HAP-1 (cell line): ENCODE data around the gene GAS7.
"Not testable (repeated sequence)": the region's sequence is repeated elsewhere in the genome, so short reads cannot be mapped to it uniquely, and the experiment has no call there.

Source experiments
- DNase-seq, 2 experiments: peaks; one replicate each; pipeline ENCODE4 v3.0.0-alpha.2; 2016 to 2020; ENCODE audit warnings: low spot score in 2 of 2
- H3K27me3 ChIP-seq: fragments of 250-450 bp; sonication (Bioruptor Pico); 2 replicates; pipeline ENCODE4 v1.5.1; 2020; ENCODE audit warnings: low read depth, mild to moderate bottlenecking, moderate library complexity
- H3K36me3 ChIP-seq: fragments of 250-450 bp; sonication (Bioruptor Pico); replicated peaks from 2 replicates; pipeline ENCODE4 v1.5.1; 2020; ENCODE audit warnings: mild to moderate bottlenecking
- H3K4me1 ChIP-seq: fragments of 250-450 bp; sonication (Bioruptor Pico); 2 replicates; pipeline ENCODE4 v1.5.1; 2020; ENCODE audit warnings: mild to moderate bottlenecking
- H3K4me3 ChIP-seq: fragments of 250-450 bp; sonication (Bioruptor Pico); 2 replicates; pipeline ENCODE4 v1.5.1; 2020; ENCODE audit warnings: mild to moderate bottlenecking, moderate library complexity
- H3K9me3 ChIP-seq: fragments of 250-450 bp; sonication (Bioruptor Pico); 2 replicates; pipeline ENCODE4 v1.5.1; 2020; ENCODE audit warnings: mild to moderate bottlenecking, moderate library complexity
- in situ Hi-C: fragments of 300-500 bp; cut with MboI; formaldehyde crosslinking; loops from 3 replicates; pipeline ENCODE4 v1.14.3; 2020; ENCODE audit warnings: low sequenced_read_pairs, inconsistent platforms, mixed read lengths

GAS7 gene

GRCh38 chr17:10071141-10071540 lies 127.3 kb downstream of the GAS7 start:
- H3K27me3 ChIP-seq, result no peaks in the 10 kb centered on the region
- no peak overlapping the region for H3K4me3 ChIP-seq
- in situ Hi-C loops, result no loop called here
- no peaks in the 10 kb centered on the region for H3K36me3 ChIP-seq
- H3K4me1 ChIP-seq, result no peaks in the 10 kb centered on the region
- H3K9me3 ChIP-seq, result no peaks in the 10 kb centered on the region; the same call in none of the 2 replicates
- DNase-seq, result no peak

DNA sequence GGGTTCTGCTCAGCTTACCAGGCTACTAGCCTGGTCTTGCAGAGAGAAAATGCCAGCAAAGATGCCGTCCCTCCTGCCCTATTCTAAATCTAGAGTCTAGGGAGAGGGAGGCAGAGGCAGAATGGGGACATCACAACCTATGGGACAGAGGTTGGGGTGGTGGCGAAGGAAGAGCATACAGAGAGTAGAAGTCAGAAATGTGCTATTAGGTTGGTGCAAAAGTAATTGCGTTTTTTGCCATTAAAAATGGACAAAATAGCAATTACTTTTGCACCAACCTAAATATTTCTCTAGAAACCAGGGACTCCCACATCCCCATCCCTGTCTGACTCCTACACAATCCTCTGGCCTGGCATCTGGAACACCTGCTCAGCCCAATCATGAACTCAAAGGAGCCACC lies 127.7 kb downstream of the GAS7 start:
- Histone ChIP-seq H3K9me3 (no peaks in the 10 kb centered on the region; the same call in none of the 2 replicates), H3K4me3 (no peak overlapping the region), H3K27me3 (no peaks in the 10 kb centered on the region), H3K36me3 (no peaks in the 10 kb centered on the region), H3K4me1 (no peaks in the 10 kb centered on the region)
- in situ Hi-C loops, result no loop called here
- DNase-seq, result no peak

DNA sequence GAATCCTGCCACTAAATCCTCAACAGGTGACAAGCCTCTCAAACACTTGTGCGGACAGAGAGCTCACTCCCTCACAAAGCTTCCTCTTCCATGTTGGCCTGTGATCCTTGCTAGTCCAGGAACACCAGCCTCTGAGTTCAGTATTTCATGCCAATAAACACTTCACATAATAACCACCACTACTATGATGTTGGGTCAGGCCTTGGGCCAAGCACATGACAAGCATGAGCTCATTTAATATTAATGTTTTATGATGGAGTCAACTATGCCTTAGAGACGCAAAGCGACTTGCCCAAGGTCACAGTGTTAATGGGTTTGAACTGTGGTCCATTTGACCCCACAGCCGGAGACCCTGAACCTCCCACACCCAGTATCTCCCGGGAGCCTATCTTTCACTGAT lies 129.1 kb downstream of the GAS7 start:
- no peaks in the 10 kb centered on the region for H3K36me3 ChIP-seq
- in situ Hi-C loops, result no loop called here
- no peaks in the 10 kb centered on the region; the same call in 1 of the 2 replicates for H3K9me3 ChIP-seq
- DNase-seq, result no peak
- no peaks in the 10 kb centered on the region for H3K27me3 ChIP-seq
- H3K4me1 ChIP-seq, result no peaks in the 10 kb centered on the region
- H3K4me3 ChIP-seq, result no peak overlapping the region

GRCh38 chr17:10067446-10068143 lies 130.8 kb downstream of the GAS7 start:
- Histone ChIP-seq H3K4me1 (no peaks in the 10 kb centered on the region), H3K36me3 (no peaks in the 10 kb centered on the region), H3K27me3 (no peaks in the 10 kb centered on the region), H3K4me3 (no peak overlapping the region), H3K9me3 (no peaks in the 10 kb centered on the region; the same call in 1 of the 2 replicates)
- no peak for DNase-seq
- in situ Hi-C loops, result no loop called here

- in situ Hi-C loops, result no loop called here
- Histone ChIP-seq H3K9me3 (no peaks in the 10 kb centered on the region), H3K4me1 (no peaks in the 10 kb centered on the region), H3K36me3 (no peaks in the 10 kb centered on the region), H3K4me3 (no peak overlapping the region), H3K27me3 (no peaks in the 10 kb centered on the region)
- DNase-seq, result no peak
Measured at GRCh38 chr17:10064536-10064935, 133.9 kb downstream of the GAS7 start.

GRCh38 chr17:10063730-10064241 lies 134.6 kb downstream of the GAS7 start:
- no peaks in the 10 kb centered on the region for H3K36me3 ChIP-seq
- H3K27me3 ChIP-seq, result no peaks in the 10 kb centered on the region
- in situ Hi-C loops, result no loop called here
- no peak for DNase-seq
- no peaks in the 10 kb centered on the region for H3K4me1 ChIP-seq
- no peaks in the 10 kb centered on the region for H3K9me3 ChIP-seq
- no peak overlapping the region for H3K4me3 ChIP-seq

GRCh38 chr17:10062691-10063385 lies 135.6 kb downstream of the GAS7 start:
- H3K4me1 ChIP-seq, result no peaks in the 10 kb centered on the region
- H3K27me3 ChIP-seq, result no peaks in the 10 kb centered on the region
- no peak overlapping the region for H3K4me3 ChIP-seq
- no peak for DNase-seq
- no peaks in the 10 kb centered on the region for H3K9me3 ChIP-seq
- no peaks in the 10 kb centered on the region for H3K36me3 ChIP-seq
- in situ Hi-C loops, result no loop called here

DNA sequence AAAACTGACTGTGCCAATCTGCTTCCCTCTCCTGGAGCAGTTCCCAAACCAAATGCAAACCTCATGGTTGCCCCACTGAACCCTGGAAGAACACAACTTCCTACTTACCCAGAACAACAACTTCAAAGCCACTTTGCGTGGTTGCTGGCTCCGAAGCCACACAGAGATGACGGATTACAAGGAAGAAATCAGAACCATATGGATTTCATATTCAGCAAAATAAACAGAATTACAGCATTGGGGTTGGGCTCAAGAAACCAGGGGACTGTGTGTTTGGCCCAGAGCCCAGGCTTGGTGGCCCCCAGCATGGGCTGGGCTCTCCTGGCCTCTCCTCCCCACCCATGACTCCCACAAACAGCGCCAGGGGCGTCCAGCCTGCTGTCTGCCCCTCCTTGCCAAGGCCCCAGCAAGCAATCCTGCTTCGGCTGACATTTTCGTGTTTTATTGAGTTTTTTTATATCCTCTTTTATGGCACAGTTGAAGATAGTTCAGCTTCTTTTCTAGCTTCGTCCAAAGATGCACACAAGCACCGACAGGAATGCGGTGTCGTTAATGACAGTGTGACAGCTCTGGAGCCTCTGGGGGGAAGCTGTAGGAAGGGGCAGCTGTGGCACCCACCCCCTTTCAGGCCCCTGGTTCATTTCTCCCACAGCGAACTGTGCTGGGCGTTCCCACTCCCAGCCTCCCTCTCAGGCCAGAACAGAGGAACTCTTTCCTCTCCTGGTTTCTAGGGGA lies 137.1 kb downstream of the GAS7 start:
- H3K4me3 ChIP-seq, result no peak overlapping the region
- no peaks in the 10 kb centered on the region for H3K9me3 ChIP-seq
- in situ Hi-C loops, result no loop called here
- H3K27me3 ChIP-seq, result no peaks in the 10 kb centered on the region
- H3K4me1 ChIP-seq, result no peaks in the 10 kb centered on the region
- no peak for DNase-seq
- no peaks in the 10 kb centered on the region for H3K36me3 ChIP-seq

GRCh38 chr17:10060526-10060925 lies 137.9 kb downstream of the GAS7 start:
- H3K27me3 ChIP-seq, result no peaks in the 10 kb centered on the region

DNA sequence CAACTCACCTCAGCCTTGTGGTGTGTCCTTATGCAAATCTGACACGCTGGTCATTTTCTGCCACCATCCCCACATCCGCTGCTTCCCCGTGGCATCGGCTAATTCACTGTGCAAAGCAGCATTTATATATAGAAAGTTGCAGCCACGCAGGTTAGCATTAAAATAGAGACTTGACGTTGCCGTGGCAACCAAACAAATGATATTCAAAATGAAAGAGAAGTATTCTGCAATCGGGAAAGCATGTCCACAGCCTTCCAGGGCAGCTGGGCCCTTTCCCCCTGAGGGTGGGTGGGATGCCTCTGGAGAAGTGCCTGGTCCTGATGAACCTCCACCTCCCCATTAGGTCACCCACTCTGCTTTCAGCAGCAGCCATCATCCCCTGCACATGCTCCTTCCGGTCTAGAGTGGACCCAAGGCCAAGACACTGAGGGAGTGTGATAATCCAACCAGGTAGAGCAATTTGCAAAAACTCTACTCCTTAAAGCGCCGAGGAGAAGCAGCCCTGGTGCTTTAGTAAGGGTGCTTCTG lies 138.7 kb downstream of the GAS7 start:
- Histone ChIP-seq H3K36me3 (no peaks in the 10 kb centered on the region), H3K4me3 (no peak overlapping the region), H3K4me1 (no peaks in the 10 kb centered on the region), H3K9me3 (no peaks in the 10 kb centered on the region), H3K27me3 (no peaks in the 10 kb centered on the region)
- DNase-seq, result no peak
- in situ Hi-C loops, result no loop called here

More at GRCh38 chr17:10060526-10060925, 137.9 kb downstream of the GAS7 start:
- Histone ChIP-seq H3K9me3 (no peaks in the 10 kb centered on the region), H3K4me1 (no peaks in the 10 kb centered on the region), H3K36me3 (no peaks in the 10 kb centered on the region), H3K4me3 (no peak overlapping the region)
- in situ Hi-C loops, result no loop called here
- no peak for DNase-seq

- H3K4me1 ChIP-seq, result no peaks in the 10 kb centered on the region
Measured at GRCh38 chr17:10058921-10059683, 139.3 kb downstream of the GAS7 start.

GRCh38 chr17:10057466-10057865 lies 140.9 kb downstream of the GAS7 start:
- H3K27me3 ChIP-seq, H3K36me3 ChIP-seq, H3K4me1 ChIP-seq, H3K4me3 ChIP-seq, DNase-seq, in situ Hi-C loops, H3K9me3 ChIP-seq: not testable (repeated sequence)

More at GRCh38 chr17:10058921-10059683, 139.3 kb downstream of the GAS7 start:
- Histone ChIP-seq H3K27me3 (no peaks in the 10 kb centered on the region), H3K4me3 (no peak overlapping the region), H3K9me3 (no peaks in the 10 kb centered on the region), H3K36me3 (no peaks in the 10 kb centered on the region)
- in situ Hi-C loops, result no loop called here
- DNase-seq, result no peak

DNA sequence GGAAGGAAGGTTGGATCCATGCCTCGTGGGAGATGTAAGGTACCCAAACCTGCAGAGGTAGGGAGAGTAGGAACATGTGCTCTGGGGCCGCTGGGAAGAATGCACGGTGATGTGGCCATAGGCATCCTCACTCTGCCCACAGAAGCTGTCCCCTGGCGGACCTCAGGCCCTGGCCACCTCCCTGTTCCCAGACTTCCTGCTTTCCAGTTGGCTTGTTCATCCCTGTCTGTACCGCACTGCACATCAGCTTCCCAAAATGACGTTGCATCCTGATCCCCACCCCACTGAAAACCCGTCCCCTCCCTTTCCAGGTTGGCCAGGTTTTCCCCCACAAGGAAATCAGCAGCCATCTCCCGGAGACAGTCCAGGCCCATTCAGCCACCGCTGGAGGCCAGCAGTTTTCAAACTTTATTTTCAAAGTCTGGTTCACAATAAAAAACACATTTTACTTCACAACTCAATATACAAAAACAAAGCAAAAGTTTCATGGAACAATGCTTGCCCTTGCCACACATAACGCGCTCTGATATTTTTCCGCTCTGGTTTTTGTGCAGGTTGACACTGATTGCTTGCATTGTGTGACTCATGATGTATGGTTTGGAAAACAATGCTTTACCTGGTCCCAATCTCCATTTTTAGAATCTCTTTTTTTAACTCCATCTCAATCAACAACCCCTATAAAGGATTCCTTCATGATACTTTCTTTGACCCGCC lies 143.0 kb downstream of the GAS7 start:
- Histone ChIP-seq H3K4me3 (no peak overlapping the region), H3K4me1 (no peaks in the 10 kb centered on the region), H3K27me3 (no peaks in the 10 kb centered on the region), H3K9me3 (no peaks in the 10 kb centered on the region), H3K36me3 (no peaks in the 10 kb centered on the region)
- no peak for DNase-seq
- in situ Hi-C loops, result no loop called here
